ENCODE measurements around the gene SLC35E1. TPM values are rescaled to one million over a fixed set of nuclear protein-coding genes. Genes with fewer than 3 reads are reported as not detected.

The SLC35E1 gene
- total RNA-seq, 6 experiments from 2014 or later = 17.2 to 27.4 (median 20.1) TPM

DNA sequence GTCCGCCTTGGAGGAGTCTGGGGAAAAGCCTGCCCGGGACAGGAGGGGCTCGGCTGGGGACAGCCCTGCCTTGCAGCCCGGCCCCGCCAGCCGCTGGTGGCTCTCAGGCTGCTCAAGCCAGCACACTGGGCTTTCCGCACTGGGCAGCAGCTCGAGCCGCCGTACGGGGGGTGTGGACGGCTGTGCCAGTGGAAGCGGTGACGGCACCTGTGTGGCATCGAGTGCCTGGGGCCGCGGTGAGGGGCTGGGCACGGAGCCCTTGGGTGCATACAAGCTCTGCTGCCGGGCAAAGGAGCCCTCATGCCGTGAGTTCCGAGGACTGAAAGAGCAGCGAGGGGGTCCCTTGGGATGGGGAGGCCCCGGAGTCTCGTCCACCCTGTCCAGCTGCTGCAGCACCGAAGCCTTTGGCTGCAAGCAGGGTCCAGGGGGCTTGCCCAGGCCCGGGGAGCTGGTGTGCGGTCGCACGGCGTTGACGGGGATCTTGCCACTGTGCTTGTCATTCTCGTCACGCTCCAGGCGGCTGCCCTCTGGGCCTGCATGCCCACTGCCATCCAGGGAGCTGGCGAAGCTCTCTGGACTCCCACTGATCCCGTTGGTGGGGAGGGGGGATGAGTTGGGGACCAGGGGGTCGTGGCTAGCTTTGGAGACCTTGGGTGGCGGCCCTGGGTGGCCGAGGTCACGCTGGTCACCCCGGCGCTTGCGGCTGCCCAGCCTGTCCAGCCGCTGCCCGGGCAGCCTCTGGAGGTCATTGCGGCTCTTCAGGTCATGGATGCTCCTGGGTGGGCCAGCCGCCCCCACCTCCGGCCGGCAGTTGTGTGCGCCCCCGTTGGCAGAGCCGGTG, 4.7 kb upstream of the SLC35E1 start:
- WGBS (ENCODE audit: insufficient coverage, low coverage, low lambda C conversion rate, missing lambda C conversion rate) = 78% methylated on average over 4 of the region's 52 CpGs
- no peak for ATAC-seq
- DNase-seq = no peak
- Histone ChIP-seq H3K27ac (peak overlapping the region in 2 of 3 donors; percentile 36 to 63), H3K27me3 (no peaks in the 10 kb centered on the region), H3K36me3 (peaks cover 0 to 5% (median 2%) of the 10 kb centered on the region in 4 donors), H3K9me3 (no peaks in the 10 kb centered on the region), H3K4me1 (peaks cover 0 to 37% (median 18%) of the 10 kb centered on the region in 4 donors), H3K4me3 (no peak overlapping the region)
- no peak for TF ChIP-seq POLR2A (IDR thresholded peaks at IDR 0.05)
- TF ChIP-seq, protein P1, sequence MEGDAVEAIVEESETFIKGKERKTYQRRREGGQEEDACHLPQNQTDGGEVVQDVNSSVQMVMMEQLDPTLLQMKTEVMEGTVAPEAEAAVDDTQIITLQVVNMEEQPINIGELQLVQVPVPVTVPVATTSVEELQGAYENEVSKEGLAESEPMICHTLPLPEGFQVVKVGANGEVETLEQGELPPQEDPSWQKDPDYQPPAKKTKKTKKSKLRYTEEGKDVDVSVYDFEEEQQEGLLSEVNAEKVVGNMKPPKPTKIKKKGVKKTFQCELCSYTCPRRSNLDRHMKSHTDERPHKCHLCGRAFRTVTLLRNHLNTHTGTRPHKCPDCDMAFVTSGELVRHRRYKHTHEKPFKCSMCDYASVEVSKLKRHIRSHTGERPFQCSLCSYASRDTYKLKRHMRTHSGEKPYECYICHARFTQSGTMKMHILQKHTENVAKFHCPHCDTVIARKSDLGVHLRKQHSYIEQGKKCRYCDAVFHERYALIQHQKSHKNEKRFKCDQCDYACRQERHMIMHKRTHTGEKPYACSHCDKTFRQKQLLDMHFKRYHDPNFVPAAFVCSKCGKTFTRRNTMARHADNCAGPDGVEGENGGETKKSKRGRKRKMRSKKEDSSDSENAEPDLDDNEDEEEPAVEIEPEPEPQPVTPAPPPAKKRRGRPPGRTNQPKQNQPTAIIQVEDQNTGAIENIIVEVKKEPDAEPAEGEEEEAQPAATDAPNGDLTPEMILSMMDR (IDR thresholded peaks at IDR 0.05) = no peak
- intact Hi-C loops (cut with DNase I) = no loop called here

DNA sequence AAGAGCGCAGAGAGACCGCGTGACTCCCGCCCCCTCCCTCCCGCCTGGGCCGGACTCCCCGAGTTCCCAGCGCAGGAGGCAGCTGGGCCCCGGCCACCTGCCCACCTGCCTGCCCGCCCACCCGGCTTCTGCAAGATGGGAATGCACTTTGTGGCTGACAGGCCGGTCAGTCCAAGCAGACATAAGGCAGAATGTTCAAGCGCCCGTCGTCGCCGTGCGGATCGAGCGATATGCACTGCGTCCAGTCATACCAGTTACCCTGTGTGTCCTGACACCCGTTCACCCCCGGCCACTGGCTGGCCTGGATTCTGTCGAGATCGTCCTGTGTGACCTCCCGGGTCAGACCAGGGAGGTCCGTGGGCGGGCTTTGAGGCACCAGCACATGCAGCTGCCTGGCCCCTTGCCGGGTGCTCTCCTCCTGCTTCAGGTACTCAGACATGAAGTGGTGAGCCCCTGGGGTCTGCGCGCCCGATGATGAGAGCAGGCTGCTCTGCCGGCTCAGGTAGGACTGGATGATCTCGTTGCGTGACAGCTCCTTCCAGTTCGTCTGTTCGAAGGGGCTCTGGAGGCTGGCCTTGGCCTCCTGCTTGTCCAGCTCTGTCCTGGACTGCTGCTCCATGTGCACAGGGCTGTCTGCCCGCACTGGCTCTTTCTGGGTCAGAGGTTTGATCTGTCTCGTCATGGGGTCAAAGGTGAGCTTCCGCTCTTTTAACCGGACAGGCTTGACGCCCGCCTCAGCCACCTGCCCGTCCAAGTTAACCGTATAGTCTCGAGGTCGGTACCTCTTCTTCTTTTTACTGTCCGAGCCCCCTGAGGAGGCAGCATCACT, 3.9 kb upstream of the SLC35E1 start:
- intact Hi-C loops (cut with DNase I) = no loop called here
- H3K4me3 ChIP-seq = no peak overlapping the region
- H3K27me3 ChIP-seq = no peaks in the 10 kb centered on the region
- TF ChIP-seq POLR2A (IDR thresholded peaks at IDR 0.05) = no peak
- TF ChIP-seq, protein P1 (IDR thresholded peaks at IDR 0.05) = no peak
- DNase-seq (peak; percentile 59 to 90 (median 79)), ATAC-seq (peak; percentile 37 to 69 (median 60))
- peaks cover 0 to 5% (median 2%) of the 10 kb centered on the region in 4 donors for H3K36me3 ChIP-seq
- WGBS (ENCODE audit: insufficient coverage, low coverage, low lambda C conversion rate, missing lambda C conversion rate) = 32% methylated on average over 23 of the region's 48 CpGs
- peak overlapping the region; percentile 22 to 63 (median 36) for H3K27ac ChIP-seq
- H3K4me1 ChIP-seq = peaks cover 0 to 36% (median 17%) of the 10 kb centered on the region in 4 donors
- H3K9me3 ChIP-seq = no peaks in the 10 kb centered on the region

DNA sequence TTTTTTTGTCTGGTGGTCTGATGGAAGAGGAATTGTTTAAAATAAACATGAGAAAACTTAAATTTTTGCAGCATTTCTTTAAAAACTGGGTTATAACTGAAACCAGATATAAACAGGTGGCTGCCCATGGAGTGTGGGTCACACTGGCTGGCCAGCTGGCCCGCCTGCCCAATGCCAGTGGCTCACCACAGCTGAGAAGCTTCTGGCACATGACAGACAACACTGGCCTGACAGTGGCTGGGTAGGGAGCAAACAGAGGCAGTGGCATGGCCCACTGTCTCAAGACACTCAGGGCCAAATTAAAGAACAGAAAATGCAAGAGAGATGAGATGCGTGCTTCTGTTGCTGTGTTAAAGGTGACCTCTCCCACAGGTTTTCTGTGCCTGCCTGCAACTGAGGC, 3.1 kb upstream of the SLC35E1 start:
- Histone ChIP-seq H3K27ac (peak overlapping the region in 1 of 3 donors; percentile 63), H3K27me3 (no peaks in the 10 kb centered on the region), H3K9me3 (no peaks in the 10 kb centered on the region), H3K4me3 (no peak overlapping the region), H3K36me3 (peaks cover 0 to 5% (median 2%) of the 10 kb centered on the region in 4 donors), H3K4me1 (peaks cover 0 to 38% (median 17%) of the 10 kb centered on the region in 4 donors)
- TF ChIP-seq, protein P1 (IDR thresholded peaks at IDR 0.05) = no peak
- no peak for TF ChIP-seq POLR2A (IDR thresholded peaks at IDR 0.05)
- 67% methylated on average over 2 of the region's 2 CpGs for WGBS (ENCODE audit: insufficient coverage, low coverage, low lambda C conversion rate, missing lambda C conversion rate)
- no peak for ATAC-seq
- DNase-seq = no peak
- intact Hi-C loops (cut with DNase I) = no loop called here

DNA sequence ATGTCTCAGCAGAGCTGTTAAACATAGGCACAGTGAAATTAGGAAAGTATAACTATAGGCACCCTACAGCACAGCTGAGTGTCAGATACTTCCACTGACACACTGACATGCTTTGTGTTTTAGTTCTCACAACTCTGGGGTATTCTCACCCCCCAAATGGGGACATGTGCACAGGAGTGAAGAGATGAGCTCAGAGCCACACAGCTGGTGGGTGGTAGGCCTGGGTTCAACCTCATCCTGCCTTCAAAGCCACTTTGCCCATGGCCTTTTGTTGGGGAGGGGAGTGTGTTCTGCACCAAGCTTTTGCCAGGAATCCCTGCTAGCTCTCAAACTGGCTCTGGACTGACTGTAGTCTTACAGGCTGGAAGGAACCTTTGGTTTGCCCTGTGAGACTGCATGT, 1.7 kb upstream of the SLC35E1 start:
- H3K27me3 ChIP-seq = no peaks in the 10 kb centered on the region
- no peak for ATAC-seq
- H3K27ac ChIP-seq = no peak overlapping the region
- H3K36me3 ChIP-seq = peaks cover 0 to 5% (median 2%) of the 10 kb centered on the region in 4 donors
- no peak for TF ChIP-seq POLR2A (IDR thresholded peaks at IDR 0.05)
- TF ChIP-seq, protein P1 (IDR thresholded peaks at IDR 0.05) = no peak
- no peak overlapping the region for H3K4me3 ChIP-seq
- peaks cover 0 to 38% (median 17%) of the 10 kb centered on the region in 4 donors for H3K4me1 ChIP-seq
- no peaks in the 10 kb centered on the region for H3K9me3 ChIP-seq
- intact Hi-C loops (cut with DNase I) = loop anchor here in 1 of 2 donors (5.0 kb wide), 1 partner anchor 53 kb away; the partner anchor contains the start of gene MED26
- no peak for DNase-seq

Data from right lobe of liver (tissue), 6 donors.